Measurements from ENCODE around the gene P2RY8.

P2RY8 gene

DNA sequence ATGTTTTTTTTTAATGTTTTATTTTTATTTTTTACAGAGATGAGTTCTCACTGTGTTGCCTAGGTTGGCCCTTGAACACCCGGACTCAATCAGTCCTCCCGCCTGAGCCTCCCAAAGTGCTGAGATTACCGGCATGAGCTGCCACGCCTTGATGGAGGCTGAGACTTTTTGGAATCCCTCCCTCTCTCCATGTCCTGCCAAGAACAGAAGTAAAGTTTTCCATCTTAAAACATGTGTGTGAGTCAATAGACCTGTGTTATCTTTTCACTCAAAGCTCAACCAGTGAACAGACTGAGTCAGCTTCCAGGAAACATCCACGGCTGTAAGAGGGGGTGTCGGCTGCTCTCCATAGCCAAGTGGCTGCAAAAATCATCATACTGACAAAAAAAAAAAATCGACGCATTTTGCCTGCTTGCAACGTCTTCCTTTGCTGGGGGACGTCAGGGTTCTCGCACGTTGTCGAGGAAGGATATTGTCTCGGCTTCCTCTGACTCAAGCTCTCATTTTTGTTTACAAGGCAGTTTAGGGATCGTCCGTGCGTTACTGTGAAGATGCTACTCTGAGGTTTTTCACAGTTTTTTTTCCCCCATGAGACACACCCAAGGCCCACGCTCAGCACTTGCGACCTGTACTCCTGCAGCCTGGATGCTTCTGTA lies 74.3 kb downstream of the P2RY8 start:
- peak; percentile 62 for DNase-seq

DNA sequence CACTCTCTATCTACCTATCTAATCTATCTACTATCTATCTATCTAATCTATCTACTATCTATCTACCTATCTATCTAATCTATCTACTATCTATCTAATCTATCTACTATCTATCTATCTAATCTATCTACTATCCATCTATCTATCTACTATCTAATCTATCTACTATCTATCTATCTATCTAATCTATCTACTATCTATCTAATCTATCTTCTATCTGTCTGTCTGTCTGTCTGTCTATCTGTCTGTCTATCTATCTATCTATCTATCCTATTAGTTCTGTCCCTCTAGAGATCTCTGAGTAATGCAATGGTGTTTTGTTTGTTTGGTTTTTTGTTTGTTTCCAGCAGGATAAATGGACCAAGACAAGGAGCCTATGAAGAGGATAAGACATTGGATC lies 74.9 kb downstream of the P2RY8 start:
- DNase-seq = no peak

GRCh38 chrX:1455948-1456280 lies 81.1 kb downstream of the P2RY8 start:
- peak; percentile 4 for DNase-seq

DNA sequence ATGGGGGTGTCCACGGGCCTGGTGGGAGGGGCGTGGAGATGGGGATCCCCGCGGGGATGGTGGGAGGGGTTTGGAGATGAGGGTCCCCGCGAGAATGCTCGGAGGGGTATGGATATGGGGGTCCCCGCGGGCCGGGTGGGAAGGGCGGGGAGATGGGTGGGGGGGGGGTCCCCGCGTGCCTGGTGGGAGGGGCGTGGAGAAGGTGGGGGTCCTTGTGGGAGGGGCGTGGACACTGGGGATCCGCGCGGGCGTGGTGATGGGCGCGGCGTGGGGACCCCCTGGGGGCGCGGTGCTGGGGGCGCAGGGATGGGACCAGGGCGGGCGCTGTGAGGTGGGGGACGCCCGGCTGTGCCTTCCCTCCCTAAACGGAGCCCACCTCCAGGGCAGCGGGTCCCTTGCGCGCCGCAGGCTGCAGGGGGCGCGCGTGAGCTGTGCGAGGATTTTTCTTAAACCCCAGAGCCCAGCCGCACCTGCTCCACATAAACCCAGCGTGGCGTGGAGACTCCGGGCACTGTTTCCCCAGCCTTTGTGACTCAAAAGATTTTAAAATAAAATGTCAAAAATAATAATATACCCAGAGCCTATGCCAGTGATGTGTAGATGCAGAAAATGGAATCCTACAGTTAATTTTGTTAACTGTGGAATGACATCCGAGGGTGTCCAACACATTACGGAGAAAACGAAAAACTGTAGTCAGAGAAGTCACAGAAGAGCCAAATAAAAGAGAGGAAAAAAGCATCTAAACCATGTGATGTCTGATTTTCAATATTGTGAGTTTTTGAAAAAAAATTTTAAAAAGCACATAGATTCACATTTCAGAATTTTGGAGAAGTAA lies 82.8 kb downstream of the P2RY8 start:
- DNase-seq = peak; percentile 96

DNA sequence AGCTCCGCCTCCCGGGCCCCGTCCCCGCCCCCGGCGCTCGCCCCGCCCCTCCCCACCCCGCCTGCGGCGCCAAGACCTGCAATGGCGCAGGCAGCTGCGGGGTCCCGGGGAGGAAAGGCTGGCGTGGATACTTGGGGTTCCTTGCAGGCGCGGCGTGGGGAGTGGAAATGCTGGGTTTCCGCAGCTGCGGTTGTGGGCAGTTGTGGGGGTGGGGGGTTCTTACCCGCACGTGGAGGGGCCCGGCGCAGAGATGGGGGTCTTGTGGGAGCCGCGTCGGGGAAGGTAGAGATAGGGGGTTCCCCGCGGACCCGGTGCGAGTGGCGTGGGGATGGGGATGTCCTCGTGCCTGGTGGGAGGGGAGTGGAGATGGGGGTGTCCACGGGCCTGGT lies 83.6 kb downstream of the P2RY8 start:
- no peak for DNase-seq

- peak; percentile 100 for DNase-seq
Observed at GRCh38 chrX:1452516-1453394, 84.2 kb downstream of the P2RY8 start, which contains the start of gene ASMTL. Gene ASMTL (minus strand): TSS chrX:1452909. CDS start chrX:1452840, 69 bp downstream.

- peak; percentile 33 for DNase-seq
Observed at GRCh38 chrX:1451661-1452515, 85.1 kb downstream of the P2RY8 start.

DNA sequence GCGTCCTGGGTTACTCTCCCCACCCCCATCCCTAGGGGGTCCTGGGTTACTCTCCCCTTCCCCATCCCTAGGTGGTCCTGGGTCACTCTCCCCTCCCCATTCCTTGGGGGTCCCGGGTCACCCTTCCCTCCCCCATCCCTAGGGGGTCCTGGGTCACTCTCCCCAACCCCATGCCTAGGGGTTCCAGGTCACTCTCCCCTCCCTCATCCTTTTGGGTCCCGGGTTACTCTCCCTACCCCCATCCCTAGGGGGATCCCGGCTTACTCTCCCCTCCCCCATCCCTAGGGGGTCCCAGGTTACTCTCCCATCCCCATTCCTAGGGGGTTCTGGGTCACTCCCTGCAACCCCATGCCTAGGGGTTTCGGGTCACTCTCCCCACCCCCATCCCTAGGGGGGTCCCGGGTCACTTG lies 85.7 kb downstream of the P2RY8 start:
- DNase-seq = no peak

DNA sequence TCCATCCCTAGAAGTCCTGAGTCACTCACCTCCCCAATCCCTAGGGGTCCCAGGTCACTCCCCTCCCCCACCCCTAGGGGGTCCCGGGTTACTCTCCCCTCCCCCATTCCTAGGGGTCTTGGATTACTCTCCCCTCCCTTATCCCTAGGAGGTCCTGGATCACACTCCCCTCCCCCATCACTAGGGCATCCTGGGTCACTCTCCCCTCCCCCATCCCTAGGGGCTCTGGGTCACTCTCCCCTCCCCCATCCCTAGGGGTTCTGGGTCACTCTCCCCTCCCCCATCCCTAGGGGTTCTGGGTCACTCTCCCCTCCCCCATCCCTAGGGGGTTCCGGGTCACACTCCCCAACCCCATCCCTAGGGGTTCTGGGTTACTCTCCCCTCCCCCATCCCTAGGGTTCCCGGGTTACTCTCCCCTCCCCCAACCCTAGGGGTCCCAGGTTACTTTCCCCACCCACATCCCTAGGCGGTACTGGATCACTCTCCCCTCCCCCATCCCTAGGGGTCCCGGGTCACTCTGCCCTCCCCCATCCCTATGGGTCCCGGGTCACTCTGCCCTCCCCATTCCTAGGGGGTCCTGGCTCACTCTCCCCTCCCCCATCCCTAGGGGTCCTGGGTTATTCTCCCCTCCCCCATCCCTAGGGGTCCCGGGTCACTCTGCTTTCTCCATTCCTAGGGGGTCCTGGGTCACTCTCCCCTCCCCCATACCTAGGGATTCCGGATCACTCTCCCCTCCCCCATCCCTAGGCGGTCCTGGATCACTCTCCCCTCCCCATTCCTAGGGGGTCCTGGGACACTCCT lies 86.4 kb downstream of the P2RY8 start:
- DNase-seq = peak; percentile 21

DNA sequence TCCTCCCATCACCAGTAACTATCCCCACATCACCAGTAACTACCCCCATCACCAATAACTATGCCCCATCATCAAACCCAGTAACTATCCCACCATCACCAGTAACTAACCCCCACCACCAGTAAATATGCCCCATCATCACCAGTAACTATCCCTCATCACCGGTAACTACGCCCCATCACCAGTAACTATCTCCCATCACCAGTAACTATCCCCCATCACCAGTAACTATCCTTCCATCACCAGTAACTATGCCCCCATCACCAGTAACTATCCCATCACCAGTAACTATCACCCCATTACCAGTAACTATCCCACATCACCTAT lies 87.2 kb downstream of the P2RY8 start:
- no peak for DNase-seq

DNA sequence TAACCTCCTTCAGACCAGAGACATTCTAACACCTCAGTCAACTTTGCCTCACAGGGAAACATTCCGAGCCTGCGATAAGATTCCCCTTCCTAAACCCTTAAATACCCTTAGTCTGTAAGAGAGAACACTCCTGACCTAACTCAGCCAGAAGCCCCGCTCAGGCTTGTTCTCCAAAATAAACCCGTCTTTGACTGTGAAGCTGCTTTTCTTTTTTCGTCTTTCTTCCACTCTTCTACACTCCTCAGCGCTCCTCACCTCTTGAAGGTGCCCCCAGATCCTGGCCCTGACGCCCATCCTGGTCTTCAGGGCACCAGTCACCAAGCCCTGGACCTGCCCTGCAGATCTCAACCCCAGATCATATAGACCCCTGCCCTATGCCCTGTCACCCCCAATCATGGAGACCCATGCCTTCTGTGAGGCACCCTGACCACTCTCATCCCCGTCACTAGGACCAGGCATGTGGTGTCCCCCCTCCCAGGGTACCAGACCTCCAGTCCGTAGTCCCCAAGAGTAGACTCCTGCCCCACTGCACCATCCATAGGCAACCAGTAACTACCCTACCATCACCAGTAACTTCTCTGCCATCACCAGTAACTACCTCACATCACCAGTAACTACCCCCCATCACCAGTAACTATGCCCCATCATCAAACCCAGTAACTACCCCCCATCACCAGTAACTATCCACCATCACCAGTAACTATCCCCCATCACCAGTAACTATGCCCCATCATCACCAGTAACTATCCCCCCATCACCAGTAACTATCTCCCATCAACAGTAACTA lies 87.8 kb downstream of the P2RY8 start:
- DNase-seq = peak; percentile 15

GRCh38 chrX:1448573-1449001 lies 88.4 kb downstream of the P2RY8 start:
- DNase-seq = peak; percentile 16

DNA sequence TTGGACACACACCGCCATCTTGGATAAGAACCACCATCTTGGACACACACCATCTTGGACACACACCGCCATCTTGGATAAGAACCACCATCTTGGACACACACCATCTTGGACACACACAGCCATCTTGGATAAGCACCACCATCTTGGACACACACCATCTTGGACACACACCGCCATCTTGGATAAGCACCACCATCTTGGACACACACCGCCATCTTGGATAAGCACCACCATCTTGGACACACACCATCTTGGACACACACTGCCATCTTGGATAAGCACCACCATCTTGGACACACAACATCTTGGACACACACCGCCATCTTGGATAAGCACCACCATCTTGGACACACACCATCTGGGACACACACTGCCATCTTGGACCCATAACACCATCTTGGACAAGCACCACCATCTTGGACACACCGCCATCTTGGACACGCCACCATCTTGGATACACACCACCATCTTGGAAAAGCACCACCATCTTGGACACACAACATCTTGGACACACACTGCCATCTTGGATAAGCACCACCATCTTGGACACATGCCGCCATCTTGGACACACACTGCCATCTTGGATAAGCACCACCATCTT lies 88.9 kb downstream of the P2RY8 start:
- DNase-seq = peak; percentile 19

DNA sequence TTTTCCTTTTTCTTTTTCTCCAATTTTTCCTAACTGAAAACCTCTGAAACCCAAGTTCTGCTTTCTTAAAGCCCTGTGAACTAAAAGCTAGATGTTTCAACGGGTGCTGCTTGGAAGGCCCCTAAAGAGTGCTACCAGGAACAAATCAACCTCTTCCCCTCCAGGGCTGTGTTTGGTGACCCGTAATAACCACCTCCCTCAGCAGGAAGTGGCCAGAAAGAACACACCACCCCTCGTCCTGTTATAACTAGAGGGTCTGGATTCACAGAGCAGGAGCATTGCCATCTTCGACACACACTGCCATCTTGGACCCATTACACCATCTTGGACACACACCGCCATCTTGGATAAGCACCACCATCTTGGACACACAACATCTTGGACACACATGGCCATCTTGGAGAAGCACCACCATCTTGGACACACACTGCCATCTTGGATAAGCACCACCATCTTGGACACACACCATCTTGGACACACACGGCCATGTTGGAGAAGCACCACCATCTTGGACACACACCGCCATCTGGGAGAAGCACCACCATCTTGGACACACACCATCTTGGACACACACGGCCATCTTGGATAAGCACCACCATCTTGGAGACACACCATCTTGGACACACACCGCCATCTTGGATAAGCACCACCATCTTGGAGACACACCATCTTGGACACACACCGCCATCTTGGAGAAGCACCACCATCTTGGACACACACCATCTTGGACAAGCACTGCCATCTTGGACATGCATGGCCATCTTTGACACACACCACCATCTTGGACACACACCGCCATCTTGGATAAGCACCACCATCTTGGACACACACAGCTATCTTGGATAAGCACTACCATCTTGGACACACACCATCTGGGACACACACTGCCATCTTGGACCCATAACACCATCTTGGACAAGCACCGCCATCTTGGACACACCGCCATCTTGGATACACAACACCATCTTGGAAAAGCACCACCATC lies 89.7 kb downstream of the P2RY8 start:
- DNase-seq = peak; percentile 12

DNA sequence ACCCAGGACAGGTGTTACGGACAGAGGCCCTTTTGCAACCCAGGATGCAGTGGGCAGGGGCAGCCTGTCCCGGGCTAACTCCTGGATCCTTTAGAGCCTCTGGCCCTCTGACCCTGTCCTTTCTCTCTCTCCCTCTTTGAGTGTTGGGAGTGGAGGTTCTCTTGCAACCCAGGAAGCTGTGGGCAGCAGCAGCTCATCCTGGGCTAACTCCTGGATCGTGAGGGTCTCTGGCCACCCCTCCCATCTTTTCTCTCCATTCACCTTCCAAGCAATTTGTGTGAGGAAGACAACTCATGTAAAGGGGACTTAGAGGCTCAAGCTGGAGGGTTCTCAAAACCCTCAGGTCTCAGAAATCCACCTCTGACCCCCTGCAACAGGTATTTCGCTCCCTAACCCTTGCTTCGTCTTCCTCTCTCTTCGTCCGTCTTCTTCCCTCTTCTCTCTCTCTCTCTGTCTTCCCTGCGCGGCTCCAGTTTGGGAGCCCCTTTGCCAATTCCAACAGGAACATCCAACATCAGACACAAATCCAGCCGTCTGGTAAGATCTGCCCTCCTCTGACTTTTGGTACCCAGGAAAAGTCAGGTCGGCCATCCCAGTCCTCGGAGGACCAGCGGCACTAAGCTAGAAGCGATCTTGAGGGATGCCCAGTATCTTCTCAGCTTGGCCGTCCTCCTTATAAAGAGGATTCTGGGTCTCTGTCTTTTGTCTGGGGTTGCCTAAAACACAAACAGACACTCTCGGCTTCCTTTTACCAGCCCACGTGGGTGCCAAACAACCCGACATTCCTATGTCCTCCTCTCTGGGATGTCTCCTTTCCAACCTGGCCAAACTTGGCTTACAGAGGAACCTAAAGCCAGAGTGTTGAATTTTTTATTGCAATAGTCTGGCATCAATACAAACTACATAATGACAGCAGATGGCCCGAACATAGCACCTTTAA lies 92.2 kb downstream of the P2RY8 start:
- DNase-seq = peak; percentile 9

DNA sequence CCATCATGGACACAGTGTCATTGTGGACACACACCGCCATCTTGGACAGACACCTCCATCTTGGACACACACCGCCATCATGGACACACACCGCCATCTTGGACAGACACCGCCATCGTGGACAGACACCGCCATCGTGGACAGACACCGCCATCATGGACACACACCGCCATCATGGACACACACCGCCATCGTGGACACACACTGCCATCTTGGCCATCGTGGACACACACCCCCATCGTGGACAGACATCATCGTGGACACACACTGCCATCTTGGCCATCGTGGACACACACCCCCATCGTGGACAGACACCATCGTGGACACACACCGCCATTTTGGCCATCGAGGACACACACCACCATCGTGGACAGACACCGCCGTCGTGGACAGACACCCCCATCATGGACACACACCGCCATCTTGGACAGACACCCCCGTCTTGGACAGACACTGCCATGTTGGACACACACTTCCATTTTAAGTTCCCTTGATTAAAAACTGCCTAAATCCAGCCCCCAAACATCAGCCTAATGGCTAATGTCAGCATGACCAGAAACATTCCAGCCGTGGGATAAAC lies 93.4 kb downstream of the P2RY8 start:
- no peak for DNase-seq

- DNase-seq = peak; percentile 14
Observed at GRCh38 chrX:1442724-1443367, 94.1 kb downstream of the P2RY8 start.

All from activated T-cell treated with anti-CD3 and anti-CD28 coated beads, Interleukin-2, amount 50 U/mL, for 1 hour (primary cell).